Thyroid gland (tissue), 4 donors: Measurements from ENCODE around the gene GNE.

Experiments used
- CTCF ChIP-seq, 6 experiments: fragments of 200-600 bp in 3 of 6; fragments of 450-650 bp in 3 of 6; sonication (generic) in 3 of 6; IDR thresholded peaks; one replicate each; pipeline ENCODE4 v1.5.1; 2016 to 2019; ENCODE audit warnings: antibody characterized with exemption in 6 of 6, mild to moderate bottlenecking in 2 of 6, inconsistent platforms in 1 of 6, moderate library complexity in 1 of 6
- POLR2A ChIP-seq, 2 donors: fragments of 450-650 bp; IDR thresholded peaks; one replicate each; pipeline ENCODE4 v1.6.1; 2017; ENCODE audit warnings: antibody characterized with exemption in 2 of 2, mild to moderate bottlenecking in 2 of 2, moderate library complexity in 1 of 2

- no peak for TF ChIP-seq CTCF (IDR thresholded peaks at IDR 0.05)
- no peak for TF ChIP-seq POLR2A (IDR thresholded peaks at IDR 0.05)
Measured at GRCh38 chr9:36293171-36293570, 34.9 kb upstream of the GNE start.
